ENCODE measurements around the gene PREB.
"Not testable (repeated sequence)": the region's sequence is repeated elsewhere in the genome, so short reads cannot be mapped to it uniquely, and the experiment has no call there.

PREB gene

GRCh38 chr2:27127883-27128667 lies 6.4 kb downstream of the PREB start:
- in situ Hi-C loops (cut with MboI; ENCODE audit: low sequenced_read_pairs): no loop called here

GRCh38 chr2:27126252-27126710 lies 8.2 kb downstream of the PREB start:
- in situ Hi-C loops (cut with MboI; ENCODE audit: low sequenced_read_pairs): no loop called here

GRCh38 chr2:27125104-27125503 lies 9.3 kb downstream of the PREB start:
- in situ Hi-C loops (cut with MboI; ENCODE audit: low sequenced_read_pairs): no loop called here

GRCh38 chr2:27123302-27124150 lies 10.9 kb downstream of the PREB start, which contains the start of gene ABHD1:
TSS of gene ABHD1 (plus strand) at chr2:27123815. CDS start at chr2:27123949, 134 bp downstream.
- in situ Hi-C loops (cut with MboI; ENCODE audit: low sequenced_read_pairs): no loop called here

GRCh38 chr2:27122791-27123190 lies 11.6 kb downstream of the PREB start:
- in situ Hi-C loops (cut with MboI; ENCODE audit: low sequenced_read_pairs): no loop called here

- in situ Hi-C loops (cut with MboI; ENCODE audit: low sequenced_read_pairs): no loop called here
These were observed 12.5 kb downstream of the PREB start for GRCh38 chr2:27121906-27122305.

- in situ Hi-C loops (cut with MboI; ENCODE audit: low sequenced_read_pairs): not testable (repeated sequence)
These were observed 15.1 kb downstream of the PREB start for GRCh38 chr2:27119330-27119670.

- in situ Hi-C loops (cut with MboI; ENCODE audit: low sequenced_read_pairs): no loop called here
These were observed 15.7 kb downstream of the PREB start, which contains the start of gene CGREF1 for GRCh38 chr2:27118525-27119329. TSS of gene CGREF1 (minus strand) at chr2:27119128. CDS start at chr2:27104366, 14,762 bp downstream.

- in situ Hi-C loops (cut with MboI; ENCODE audit: low sequenced_read_pairs): no loop called here
These were observed 16.4 kb downstream of the PREB start for GRCh38 chr2:27117995-27118524.

GRCh38 chr2:27115519-27115918 lies 18.9 kb downstream of the PREB start:
- in situ Hi-C loops (cut with MboI; ENCODE audit: low sequenced_read_pairs): no loop called here

GRCh38 chr2:27111392-27112078 lies 22.9 kb downstream of the PREB start:
- in situ Hi-C loops (cut with MboI; ENCODE audit: low sequenced_read_pairs): not testable (repeated sequence)

- in situ Hi-C loops (cut with MboI; ENCODE audit: low sequenced_read_pairs): not testable (repeated sequence)
These were observed 23.7 kb downstream of the PREB start for GRCh38 chr2:27110603-27111352.

GRCh38 chr2:27109083-27109482 lies 25.4 kb downstream of the PREB start:
- in situ Hi-C loops (cut with MboI; ENCODE audit: low sequenced_read_pairs): no loop called here

GRCh38 chr2:27108221-27108620 lies 26.2 kb downstream of the PREB start:
- in situ Hi-C loops (cut with MboI; ENCODE audit: low sequenced_read_pairs): no loop called here

GRCh38 chr2:27105981-27106380 lies 28.5 kb downstream of the PREB start:
- in situ Hi-C loops (cut with MboI; ENCODE audit: low sequenced_read_pairs): no loop called here

- in situ Hi-C loops (cut with MboI; ENCODE audit: low sequenced_read_pairs): no loop called here
These were observed 32.1 kb downstream of the PREB start for GRCh38 chr2:27102329-27102728.

GRCh38 chr2:27100036-27100435 lies 34.4 kb downstream of the PREB start:
- in situ Hi-C loops (cut with MboI; ENCODE audit: low sequenced_read_pairs): no loop called here

GRCh38 chr2:27099334-27099955 lies 35.0 kb downstream of the PREB start:
- in situ Hi-C loops (cut with MboI; ENCODE audit: low sequenced_read_pairs): loop anchor here (10.0 kb wide), 1 partner anchor 185 kb away; the partner anchor contains the start of gene TRIM54

GRCh38 chr2:27097341-27097740 lies 37.1 kb downstream of the PREB start:
- in situ Hi-C loops (cut with MboI; ENCODE audit: low sequenced_read_pairs): loop anchor here (10.0 kb wide), 1 partner anchor 187 kb away; the partner anchor contains the start of gene TRIM54

Measured in HL-60/S4 (cell line).